A549 treated with Mapracorat at 1 μM for 4 hours (cell line): ENCODE measurements around the gene KIAA0753. TPM values are rescaled to one million over a fixed set of nuclear protein-coding genes. Genes with fewer than 3 reads are reported as not detected.

Experiments used
- total RNA-seq: library from RNA; stranded (reverse); fragments of 200-300 nt; extraction: Qiagen RNA extraction; gene quantifications from 5 replicates; pipeline ENCODE4 v1.2.3, GENCODE V29; 2022

Gene KIAA0753
- total RNA-seq, result 17.5 to 20.8 TPM (median 19.1 TPM) in 5 replicates

DNA sequence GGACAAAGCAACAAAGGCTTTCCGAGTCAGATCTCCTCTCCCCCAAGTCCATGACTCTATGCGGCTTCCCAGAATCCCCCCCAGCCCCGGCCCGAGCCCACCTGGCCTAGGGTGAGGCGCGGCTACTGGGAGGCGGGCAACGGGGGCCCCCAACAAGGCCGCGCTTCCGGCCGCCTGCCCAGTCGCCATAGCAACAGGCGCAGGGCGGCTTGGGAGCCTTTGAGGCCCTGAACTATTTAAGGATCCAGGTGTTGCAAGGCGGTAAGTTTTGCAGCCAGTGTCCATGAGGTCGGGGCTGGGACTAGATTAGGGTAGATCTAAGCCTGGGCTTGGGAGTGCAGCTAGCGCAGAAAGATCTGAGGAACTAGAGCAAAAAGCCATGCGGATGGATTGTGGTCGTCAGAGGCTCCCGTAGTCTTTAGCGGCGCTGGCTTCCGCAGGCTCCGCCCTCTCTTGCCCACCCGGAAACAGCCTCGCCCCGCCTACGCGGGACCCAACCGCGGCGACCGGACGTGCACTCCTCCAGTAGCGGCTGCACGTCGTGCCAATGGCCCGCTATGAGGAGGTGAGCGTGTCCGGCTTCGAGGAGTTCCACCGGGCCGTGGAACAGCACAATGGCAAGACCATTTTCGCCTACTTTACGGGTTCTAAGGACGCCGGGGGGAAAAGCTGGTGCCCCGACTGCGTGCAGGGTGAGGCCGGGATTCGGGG lies at the start of gene KIAA0753, which contains the start of gene TXNDC17:
TSS of gene KIAA0753 (minus strand) at position 176 of the 711 bp plus-strand sequence. CDS start 5,608 bp downstream, outside the sequence.
TSS of gene TXNDC17 (plus strand) at position 525 of the 711 bp plus-strand sequence. CDS start at position 548, 23 bp downstream.

DNA sequence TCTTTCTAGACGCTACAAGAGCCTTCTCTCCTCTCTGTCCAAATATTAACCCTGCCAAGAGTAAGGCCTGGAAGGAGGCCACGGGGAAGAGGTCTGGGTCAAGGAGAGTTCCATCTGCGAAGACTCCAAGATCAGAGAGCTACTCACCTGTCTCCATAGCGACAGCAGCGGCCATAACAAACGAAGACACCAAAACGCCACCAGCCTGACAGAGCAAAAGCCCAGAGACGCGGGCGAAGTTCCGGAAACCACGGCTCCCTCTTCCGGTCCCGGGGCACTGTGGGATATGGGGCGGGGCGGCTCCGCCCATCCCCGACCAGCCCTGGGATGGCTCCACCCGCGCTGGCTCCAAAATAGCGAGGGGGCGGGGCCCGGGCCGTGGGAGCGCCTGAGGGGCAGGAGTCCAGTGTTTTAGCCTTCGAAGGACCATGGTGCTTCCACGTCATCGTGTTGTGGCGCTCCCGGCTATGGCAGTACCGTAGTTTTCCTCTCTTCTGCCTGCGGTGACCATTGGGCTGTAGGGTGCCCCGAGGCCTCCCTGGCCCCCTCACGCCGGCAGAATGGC lies 10.9 kb upstream of the KIAA0753 start, which contains the start of the genes C17orf100 and MED31:
TSS of gene C17orf100 (plus strand) at position 409 of the 565 bp plus-strand sequence. CDS start at position 561, 152 bp downstream.
TSS of gene MED31 (minus strand) at position 252 of the 565 bp plus-strand sequence. CDS start at position 175, 77 bp downstream.

DNA sequence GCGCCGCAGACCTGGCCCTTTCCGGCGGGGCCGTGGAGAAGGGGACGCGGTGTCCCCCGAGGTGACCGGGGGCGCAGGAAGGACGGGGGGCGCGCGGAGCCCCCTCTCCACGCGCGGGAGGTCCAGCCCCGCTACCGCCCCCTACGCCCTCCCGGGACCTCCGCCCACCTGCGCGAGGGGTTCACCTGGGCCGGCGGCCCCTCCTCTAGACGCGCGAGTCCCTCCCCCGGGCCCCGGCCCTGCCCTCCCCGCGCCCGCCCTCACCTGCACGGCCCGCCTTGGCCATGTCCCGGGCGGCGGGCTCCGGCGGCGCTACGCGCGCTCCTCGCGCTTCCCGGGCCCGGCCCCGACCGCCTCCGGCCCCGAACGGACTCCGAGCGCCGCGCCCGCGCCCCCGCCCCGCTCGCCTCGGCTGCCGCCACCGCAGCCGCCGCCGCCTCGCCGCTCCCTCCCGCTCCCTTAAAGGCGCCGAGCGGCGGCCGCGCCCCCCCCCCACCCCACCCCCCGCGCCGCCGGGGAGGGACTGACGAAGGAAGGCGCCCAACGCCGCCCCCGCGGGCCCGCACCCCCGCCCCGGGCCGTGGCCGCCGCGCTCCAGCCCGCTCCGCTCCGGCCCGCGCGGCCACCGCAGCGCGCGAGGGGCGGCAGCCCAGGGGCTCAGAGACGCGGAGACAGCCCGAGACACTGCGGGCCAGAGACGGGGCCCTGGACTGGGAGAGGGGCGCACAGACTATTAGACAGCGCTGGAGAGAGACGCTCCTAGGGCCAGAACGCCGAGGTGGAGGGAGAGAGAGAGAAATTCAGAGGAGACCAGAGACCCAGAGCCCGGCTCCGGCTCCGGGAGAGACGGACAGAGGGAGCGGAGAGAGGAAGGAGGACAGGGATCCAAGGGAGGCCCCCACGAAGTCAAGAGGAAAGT lies 84.1 kb downstream of the KIAA0753 start, which contains the start of gene PITPNM3:
TSS of gene PITPNM3 (minus strand) at position 435 of the 919 bp plus-strand sequence. CDS start at position 286, 149 bp downstream.

Other genes with a start within 250 kb of the KIAA0753 start
- not detected in 5 replicates for gene AIPL1, start 205.6 kb downstream of the KIAA0753 start, total RNA-seq
- 42.0 to 50.8 TPM (median 48.6 TPM) in 5 replicates for gene PIMREG, start 196.3 kb downstream of the KIAA0753 start, total RNA-seq
- 1.7 to 2.8 TPM (median 2.2 TPM) in 5 replicates for gene PITPNM3, start 84.2 kb downstream of the KIAA0753 start, total RNA-seq
- 404 to 457 TPM (median 423 TPM) in 5 replicates for gene TXNDC17, start 349 bp upstream of the KIAA0753 start, total RNA-seq
- 22.7 to 35.1 TPM (median 31.9 TPM) in 5 replicates for gene MED31, start 10.9 kb upstream of the KIAA0753 start, total RNA-seq
- 1.7 to 3.5 TPM (median 2.6 TPM) in 5 replicates for gene C17orf100, start 11.1 kb upstream of the KIAA0753 start, total RNA-seq
- gene SLC13A5, start 72.7 kb upstream of the KIAA0753 start, total RNA-seq, result 0.06 to 0.54 TPM (median 0.27 TPM) in 5 replicates
- gene XAF1, start 115.3 kb upstream of the KIAA0753 start, total RNA-seq, result 0.10 TPM in 1 of 5 replicates, not detected in the others
- not detected in 5 replicates for gene FBXO39, start 135.5 kb upstream of the KIAA0753 start, total RNA-seq
- 0.04 to 0.23 TPM (median 0.07 TPM) in 4 of 5 replicates, not detected in the other for gene TEKT1, start 191.0 kb upstream of the KIAA0753 start, total RNA-seq